ENCODE measurements around the gene GOPC. TPM values are rescaled to one million over a fixed set of nuclear protein-coding genes. Genes with fewer than 3 reads are reported as not detected.
A peak's percentile ranks its signal among the peaks of the same experiment; 100 is the strongest.

Gene GOPC
- total and polyA plus RNA-seq, 2 of the 4 experiments (the other 2 are of a cell fraction) = 23.4 to 23.8 TPM

- Histone ChIP-seq H2AK5ac (ENCODE audit: low read depth, low read length) (no peak overlapping the region), H3K27me3 (ENCODE audit: control insufficient read depth, insufficient read depth, low read length) (no peaks in the 10 kb centered on the region), H3K4me2 (ENCODE audit: low read depth, low read length) (no peak overlapping the region), H2AK9ac (replicated peaks; ENCODE audit: low read depth, low read length, poor library complexity) (no peak overlapping the region), H2BK20ac (ENCODE audit: low read depth, low read length) (no peak overlapping the region), H3K23ac (ENCODE audit: low read depth, low read length) (no peak overlapping the region), H2BK15ac (ENCODE audit: low read depth, low read length) (no peak overlapping the region), H4K91ac (ENCODE audit: insufficient read depth, low read depth, low read length) (no peak overlapping the region), H3K79me1 (ENCODE audit: low read depth in 1 of 2, low read length in 2 of 2) (no peaks in the 10 kb centered on the region), H3K9ac (ENCODE audit: low read depth, low read length) (no peak overlapping the region), H3K4me1 (ENCODE audit: control insufficient read depth, insufficient read depth, low read length) (no peaks in the 10 kb centered on the region), H3K36me3 (ENCODE audit: control insufficient read depth, insufficient read depth, low read length) (no peaks in the 10 kb centered on the region), H3K18ac (ENCODE audit: low read depth, low read length) (no peak overlapping the region), H4K5ac (ENCODE audit: low read depth, low read length) (no peak overlapping the region), H3K4ac (ENCODE audit: low read depth, low read length) (no peak overlapping the region), H3K9me3 (ENCODE audit: control insufficient read depth, insufficient read depth, low read length) (no peaks in the 10 kb centered on the region), H3K27ac (ENCODE audit: insufficient read depth, low read length) (no peak overlapping the region), H4K20me1 (ENCODE audit: insufficient read depth, low read length) (no peaks in the 10 kb centered on the region), H3K14ac (replicated peaks; ENCODE audit: low read depth, low read length) (no peak overlapping the region), H2AFZ (replicated peaks; ENCODE audit: low read length, poor library complexity) (no peak overlapping the region), H2BK5ac (ENCODE audit: low read depth, low read length, poor library complexity, severe bottlenecking) (no peak overlapping the region), H4K8ac (ENCODE audit: low read depth in 2 of 2, low read length in 2 of 2) (no peak overlapping the region), H3K9me1 (ENCODE audit: insufficient read depth, low read length) (no peaks in the 10 kb centered on the region), H2BK120ac (ENCODE audit: low read depth, low read length) (no peak overlapping the region), H3K4me3 (ENCODE audit: insufficient read depth, low read depth, low read length) (no peak overlapping the region), H3K56ac (ENCODE audit: extremely low read depth, insufficient read depth, low read length) (no peak overlapping the region)
- POLR2A ChIA-PET (ENCODE audit: unreplicated experiment) = no interaction called here
- ATAC-seq (ENCODE audit: low read depth) (no peak), DNase-seq (peak; percentile 11)
- in situ Hi-C loops (cut with MboI; ENCODE audit: low sequenced_read_pairs) = no loop called here
- intact Hi-C loops (cut with micrococcal nuclease) = no loop called here
- CTCF ChIA-PET = no interaction called here
- BruUV-seq (replicated peaks) = no TSS peak
- TF ChIP-seq ELK1 (IDR thresholded peaks at IDR 0.05; ENCODE audit: borderline replicate concordance, low read depth, low read length) (no peak), FOS (IDR thresholded peaks at IDR 0.05; ENCODE audit: low read depth, low read length) (no peak), BHLHE40 (IDR thresholded peaks at IDR 0.05; ENCODE audit: low read depth, low read length) (no peak), RCOR1 (IDR thresholded peaks at IDR 0.05; ENCODE audit: insufficient replicate concordance, low read length) (no peak), USF2 (IDR thresholded peaks at IDR 0.05; ENCODE audit: low read depth, low read length) (no peak), CTCF (conservative IDR thresholded peaks at IDR 0.05; ENCODE audit: low read depth, low read length) (no peak), RFX5 (IDR thresholded peaks at IDR 0.05; ENCODE audit: low read depth, low read length) (no peak), CHD1 (IDR thresholded peaks at IDR 0.05; ENCODE audit: low read depth, low read length) (no peak), NFE2L2 (IDR thresholded peaks at IDR 0.05; ENCODE audit: low read depth, low read length) (no peak), MAZ (IDR thresholded peaks at IDR 0.05; ENCODE audit: borderline replicate concordance, low read depth, low read length) (no peak), MXI1 (IDR thresholded peaks at IDR 0.05; ENCODE audit: borderline replicate concordance, low read depth, low read length) (no peak), MAFK (IDR thresholded peaks at IDR 0.05; ENCODE audit: low read depth, low read length) (no peak), RAD21 (IDR thresholded peaks at IDR 0.05; ENCODE audit: low read length) (no peak), POLR2A (IDR thresholded peaks at IDR 0.05; ENCODE audit: low read depth, low read length) (no peak), CEBPB (IDR thresholded peaks at IDR 0.05; ENCODE audit: low read depth, low read length) (no peak), SMC3 (IDR thresholded peaks at IDR 0.05; ENCODE audit: low read depth, low read length) (no peak)
- WGBS, 2 experiments (ENCODE audit: extremely low coverage in 2 of 2, insufficient read length in 1 of 2) = no CpG with 5 or more reads among the region's 14 CpGs
- dilution Hi-C loops (cut with HindIII; ENCODE audit: low sequenced_read_pairs, unreplicated experiment) = no loop called here
Observed at GRCh38 chr6:117615750-117616390, 13.6 kb upstream of the GOPC start.
